A673 (cell line): ENCODE measurements around the gene HBZ. TPM values are rescaled to one million over a fixed set of nuclear protein-coding genes. Genes with fewer than 3 reads are reported as not detected.
"Not testable (repeated sequence)": the region's sequence is repeated elsewhere in the genome, so short reads cannot be mapped to it uniquely, and the experiment has no call there.

Source experiments
- BruUV-seq: library from RNA; stranded (reverse); fragments of 400-500 nt; replicated peaks from 2 replicates; lab custom pipeline; 2021; lab: Mats Ljungman, UMichigan
- CTCF ChIA-PET: fragments of 300-600 bp; sonication (Branson Sonifier 250); formaldehyde crosslinking; loops from one replicate; lab custom pipeline; 2022; ENCODE audit warnings: antibody characterized with exemption; lab: Charles Lee
- POLR2A ChIA-PET: fragments of 300-600 bp; sonication (Branson Sonifier 250); formaldehyde crosslinking; loops from one replicate; lab custom pipeline; 2022; ENCODE audit warnings: antibody characterized with exemption; ENCODE audit not compliant: low non-redundant PET; lab: Charles Lee
- DNase-seq: peaks from one replicate; pipeline ENCODE4 v3.0.0-alpha.2; 2015; ENCODE audit warnings: low spot score
- H3K27ac ChIP-seq: fragments of 200-600 bp; sonication (generic); 2 replicates; pipeline ENCODE4 v1.5.1; 2016; ENCODE audit warnings: mixed run types, low read depth, mild to moderate bottlenecking, mixed read lengths, antibody characterized with exemption, low read length; ENCODE audit not compliant: poor library complexity, severe bottlenecking
- H3K27me3 ChIP-seq: fragments of 200-600 bp; sonication (generic); replicated peaks from 2 replicates; pipeline ENCODE4 v1.6.1; 2017; ENCODE audit warnings: mixed run types, low read depth, mild to moderate bottlenecking, mixed read lengths, antibody characterized with exemption, low read length; ENCODE audit not compliant: insufficient read depth, poor library complexity
- H3K36me3 ChIP-seq: fragments of 200-600 bp; sonication (generic); 2 replicates; pipeline ENCODE4 v1.6.1; 2016; ENCODE audit warnings: mixed run types, mild to moderate bottlenecking, mixed read lengths, antibody characterized with exemption, low read length; ENCODE audit not compliant: insufficient read depth, poor library complexity, severe bottlenecking
- H3K4me1 ChIP-seq: fragments of 200-600 bp; sonication (generic); 2 replicates; pipeline ENCODE4 v1.6.1; 2017; ENCODE audit warnings: mixed run types, mild to moderate bottlenecking, mixed read lengths, antibody characterized with exemption, low read length; ENCODE audit not compliant: insufficient read depth, poor library complexity, severe bottlenecking
- H3K4me3 ChIP-seq: fragments of 200-600 bp; sonication (generic); 2 replicates; pipeline ENCODE4 v1.5.1; 2016; ENCODE audit warnings: low read depth, mixed run types, mild to moderate bottlenecking, mixed read lengths, low read length; ENCODE audit not compliant: poor library complexity, severe bottlenecking
- H3K9me3 ChIP-seq: fragments of 200-600 bp; sonication (generic); 2 replicates; pipeline ENCODE4 v1.6.1; 2016; ENCODE audit warnings: mixed run types, low read depth, mild to moderate bottlenecking, mixed read lengths, antibody characterized with exemption, low read length; ENCODE audit not compliant: poor library complexity, severe bottlenecking
- EZH2 ChIP-seq: fragments of 200-600 bp; sonication (generic); IDR thresholded peaks from 2 replicates; pipeline ENCODE4 v1.6.1; 2017; ENCODE audit warnings: borderline replicate concordance, low read depth, mild to moderate bottlenecking, mixed read lengths, antibody characterized with exemption, low read length; ENCODE audit not compliant: poor library complexity, severe bottlenecking
- intact Hi-C: fragments of 100-400 bp; cut with micrococcal nuclease; formaldehyde crosslinking; loops from one replicate; pipeline ENCODE4 v1.10.0; 2022; ENCODE audit not compliant: unreplicated experiment
- total RNA-seq: library from RNA; stranded (reverse); gene quantifications from 2 replicates; pipeline ENCODE4 v1.2.3, GENCODE V29; 2021
- TF ChIP-seq, protein P1 (sequence below): fragments of 300-800, 200-600 bp; sonication (generic); conservative IDR thresholded peaks from 2 replicates; pipeline ENCODE4 v1.5.1; 2017; ENCODE audit warnings: low read depth, mild to moderate bottlenecking, antibody characterized with exemption, low read length, moderate library complexity, mixed read lengths

Gene HBZ
- total RNA-seq, 1 experiment from 2014 or later: not detected

DNA sequence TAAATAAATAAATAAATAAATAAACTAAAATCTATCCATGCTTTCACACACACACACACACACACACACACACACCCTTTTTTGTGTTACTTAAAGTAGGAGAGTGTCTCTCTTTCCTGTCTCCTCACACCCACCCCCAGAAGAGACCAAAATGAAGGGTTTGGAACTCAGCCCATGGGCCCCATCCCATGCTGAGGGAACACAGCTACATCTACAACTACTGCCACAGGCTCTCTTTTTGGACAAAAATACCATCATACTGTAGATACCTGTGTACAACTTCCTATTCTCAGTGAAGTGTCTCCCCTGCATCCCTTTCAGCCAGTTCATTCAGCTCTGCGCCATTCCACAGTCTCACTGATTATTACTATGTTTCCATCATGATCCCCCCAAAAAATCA lies 18.3 kb downstream of the HBZ start:
- intact Hi-C loops: no loop called here
- ChIA-PET POLR2A (no interaction called here), CTCF (no interaction called here)
- TF ChIP-seq, protein P1, sequence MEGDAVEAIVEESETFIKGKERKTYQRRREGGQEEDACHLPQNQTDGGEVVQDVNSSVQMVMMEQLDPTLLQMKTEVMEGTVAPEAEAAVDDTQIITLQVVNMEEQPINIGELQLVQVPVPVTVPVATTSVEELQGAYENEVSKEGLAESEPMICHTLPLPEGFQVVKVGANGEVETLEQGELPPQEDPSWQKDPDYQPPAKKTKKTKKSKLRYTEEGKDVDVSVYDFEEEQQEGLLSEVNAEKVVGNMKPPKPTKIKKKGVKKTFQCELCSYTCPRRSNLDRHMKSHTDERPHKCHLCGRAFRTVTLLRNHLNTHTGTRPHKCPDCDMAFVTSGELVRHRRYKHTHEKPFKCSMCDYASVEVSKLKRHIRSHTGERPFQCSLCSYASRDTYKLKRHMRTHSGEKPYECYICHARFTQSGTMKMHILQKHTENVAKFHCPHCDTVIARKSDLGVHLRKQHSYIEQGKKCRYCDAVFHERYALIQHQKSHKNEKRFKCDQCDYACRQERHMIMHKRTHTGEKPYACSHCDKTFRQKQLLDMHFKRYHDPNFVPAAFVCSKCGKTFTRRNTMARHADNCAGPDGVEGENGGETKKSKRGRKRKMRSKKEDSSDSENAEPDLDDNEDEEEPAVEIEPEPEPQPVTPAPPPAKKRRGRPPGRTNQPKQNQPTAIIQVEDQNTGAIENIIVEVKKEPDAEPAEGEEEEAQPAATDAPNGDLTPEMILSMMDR: no peak
- TF ChIP-seq EZH2: no peak
- Histone ChIP-seq H3K27ac (no peak overlapping the region), H3K36me3 (no peaks in the 10 kb centered on the region), H3K9me3 (no peaks in the 10 kb centered on the region), H3K27me3 (peaks cover 14% of the 10 kb centered on the region), H3K4me1 (peaks cover 30% of the 10 kb centered on the region), H3K4me3 (no peak overlapping the region)
- no peak for DNase-seq
- no TSS peak for BruUV-seq

DNA sequence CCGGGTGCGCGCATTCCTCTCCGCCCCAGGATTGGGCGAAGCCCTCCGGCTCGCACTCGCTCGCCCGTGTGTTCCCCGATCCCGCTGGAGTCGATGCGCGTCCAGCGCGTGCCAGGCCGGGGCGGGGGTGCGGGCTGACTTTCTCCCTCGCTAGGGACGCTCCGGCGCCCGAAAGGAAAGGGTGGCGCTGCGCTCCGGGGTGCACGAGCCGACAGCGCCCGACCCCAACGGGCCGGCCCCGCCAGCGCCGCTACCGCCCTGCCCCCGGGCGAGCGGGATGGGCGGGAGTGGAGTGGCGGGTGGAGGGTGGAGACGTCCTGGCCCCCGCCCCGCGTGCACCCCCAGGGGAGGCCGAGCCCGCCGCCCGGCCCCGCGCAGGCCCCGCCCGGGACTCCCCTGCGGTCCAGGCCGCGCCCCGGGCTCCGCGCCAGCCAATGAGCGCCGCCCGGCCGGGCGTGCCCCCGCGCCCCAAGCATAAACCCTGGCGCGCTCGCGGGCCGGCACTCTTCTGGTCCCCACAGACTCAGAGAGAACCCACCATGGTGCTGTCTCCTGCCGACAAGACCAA lies 20.0 kb downstream of the HBZ start, which contains the start of gene HBA2:
HBA2 (plus strand) TSS at position 503 of the 568 bp plus-strand sequence; CDS start at position 540, 37 bp downstream.
- POLR2A ChIA-PET, H3K27me3 ChIP-seq, H3K4me3 ChIP-seq, H3K36me3 ChIP-seq, BruUV-seq, H3K27ac ChIP-seq, intact Hi-C loops, DNase-seq, H3K9me3 ChIP-seq: not testable (repeated sequence)
- H3K4me1 ChIP-seq: peaks cover 28% of the 10 kb centered on the region
- CTCF ChIA-PET: interaction anchor here (0.7 kb wide), 1 partner anchor 15 kb away, joined by 3 read pairs; no protein-coding TSS in a partner anchor

DNA sequence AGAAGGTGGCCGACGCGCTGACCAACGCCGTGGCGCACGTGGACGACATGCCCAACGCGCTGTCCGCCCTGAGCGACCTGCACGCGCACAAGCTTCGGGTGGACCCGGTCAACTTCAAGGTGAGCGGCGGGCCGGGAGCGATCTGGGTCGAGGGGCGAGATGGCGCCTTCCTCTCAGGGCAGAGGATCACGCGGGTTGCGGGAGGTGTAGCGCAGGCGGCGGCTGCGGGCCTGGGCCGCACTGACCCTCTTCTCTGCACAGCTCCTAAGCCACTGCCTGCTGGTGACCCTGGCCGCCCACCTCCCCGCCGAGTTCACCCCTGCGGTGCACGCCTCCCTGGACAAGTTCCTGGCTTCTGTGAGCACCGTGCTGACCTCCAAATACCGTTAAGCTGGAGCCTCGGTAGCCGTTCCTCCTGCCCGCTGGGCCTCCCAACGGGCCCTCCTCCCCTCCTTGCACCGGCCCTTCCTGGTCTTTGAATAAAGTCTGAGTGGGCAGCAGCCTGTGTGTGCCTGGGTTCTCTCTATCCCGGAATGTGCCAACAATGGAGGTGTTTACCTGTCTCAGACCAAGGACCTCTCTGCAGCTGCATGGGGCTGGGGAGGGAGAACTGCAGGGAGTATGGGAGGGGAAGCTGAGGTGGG lies 20.9 kb downstream of the HBZ start:
- intact Hi-C loops, BruUV-seq, H3K27me3 ChIP-seq, H3K9me3 ChIP-seq, POLR2A ChIA-PET, CTCF ChIA-PET, H3K36me3 ChIP-seq, DNase-seq, H3K27ac ChIP-seq, H3K4me3 ChIP-seq: not testable (repeated sequence)
- peaks cover 32% of the 10 kb centered on the region for H3K4me1 ChIP-seq

DNA sequence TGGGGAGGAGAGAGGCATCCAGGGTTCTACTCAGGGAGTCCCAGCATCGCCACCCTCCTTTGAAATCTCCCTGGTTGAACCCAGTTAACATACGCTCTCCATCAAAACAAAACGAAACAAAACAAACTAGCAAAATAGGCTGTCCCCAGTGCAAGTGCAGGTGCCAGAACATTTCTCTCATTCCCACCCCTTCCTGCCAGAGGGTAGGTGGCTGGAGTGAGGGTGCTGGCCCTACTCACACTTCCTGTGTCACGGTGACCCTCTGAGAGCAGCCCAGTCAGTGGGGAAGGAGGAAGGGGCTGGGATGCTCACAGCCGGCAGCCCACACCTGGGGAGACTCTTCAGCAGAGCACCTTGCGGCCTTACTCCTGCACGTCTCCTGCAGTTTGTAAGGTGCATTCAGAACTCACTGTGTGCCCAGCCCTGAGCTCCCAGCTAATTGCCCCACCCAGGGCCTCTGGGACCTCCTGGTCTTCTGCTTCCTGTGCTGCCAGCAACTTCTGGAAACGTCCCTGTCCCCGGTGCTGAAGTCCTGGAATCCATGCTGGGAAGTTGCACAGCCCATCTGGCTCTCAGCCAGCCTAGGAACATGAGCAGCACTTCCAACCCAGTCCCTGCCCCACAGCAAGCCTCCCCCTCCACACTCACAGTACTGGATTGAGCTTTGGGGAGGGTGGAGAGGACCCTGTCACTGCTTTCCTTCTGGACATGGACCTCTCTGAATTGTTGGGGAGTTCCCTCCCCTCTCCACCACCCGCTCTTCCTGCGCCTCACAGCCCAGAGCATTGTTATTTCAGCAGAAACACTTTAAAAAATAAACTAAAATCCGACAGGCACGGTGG lies 21.7 kb downstream of the HBZ start:
- H3K36me3 ChIP-seq, POLR2A ChIA-PET, H3K9me3 ChIP-seq, intact Hi-C loops, H3K4me3 ChIP-seq, BruUV-seq, H3K27ac ChIP-seq, H3K27me3 ChIP-seq: not testable (repeated sequence)
- H3K4me1 ChIP-seq: peaks cover 32% of the 10 kb centered on the region
- CTCF ChIA-PET: interaction anchor here (0.7 kb wide), 1 partner anchor 56 kb away, joined by 3 read pairs; no protein-coding TSS in a partner anchor
- DNase-seq: peak; percentile 59
